Stimulated activated CD8-positive, alpha-beta memory T cell treated with anti-CD3 and anti-CD28 coated beads, Interleukin-4, amount 100 ng/mL, for 48 hours (primary cell): ENCODE data around the gene TRHDE.
"Not testable (repeated sequence)": the region's sequence is repeated elsewhere in the genome, so short reads cannot be mapped to it uniquely, and the experiment has no call there.

Experiments used
- DNase-seq: peaks from one replicate; pipeline ENCODE4 v3.0.0-alpha.2; 2020

Gene TRHDE

GRCh38 chr12:72464471-72464870, 192.3 kb downstream of the TRHDE start:
- no peak for DNase-seq

- DNase-seq: no peak
Observed at GRCh38 chr12:72465155-72465554, 193.0 kb downstream of the TRHDE start.

- DNase-seq: no peak
Observed at GRCh38 chr12:72465940-72466630, 193.9 kb downstream of the TRHDE start.

GRCh38 chr12:72467985-72468384, 195.8 kb downstream of the TRHDE start:
- no peak for DNase-seq

GRCh38 chr12:72468505-72468904, 196.3 kb downstream of the TRHDE start:
- DNase-seq: no peak

GRCh38 chr12:72471806-72472205, 199.6 kb downstream of the TRHDE start:
- no peak for DNase-seq

GRCh38 chr12:72472350-72472749, 200.2 kb downstream of the TRHDE start:
- DNase-seq: no peak

- DNase-seq: no peak
Observed at GRCh38 chr12:72476301-72476700, 204.1 kb downstream of the TRHDE start.

- DNase-seq: no peak
Observed at GRCh38 chr12:72485017-72485701, 213.0 kb downstream of the TRHDE start.

GRCh38 chr12:72491426-72491825, 219.3 kb downstream of the TRHDE start:
- DNase-seq: no peak

- DNase-seq: no peak
Observed at GRCh38 chr12:72493407-72493806, 221.2 kb downstream of the TRHDE start.

GRCh38 chr12:72498354-72498753, 226.2 kb downstream of the TRHDE start:
- no peak for DNase-seq

GRCh38 chr12:72499244-72499643, 227.1 kb downstream of the TRHDE start:
- no peak for DNase-seq

- DNase-seq: no peak
Observed at GRCh38 chr12:72502546-72502945, 230.4 kb downstream of the TRHDE start.

GRCh38 chr12:72505227-72505626, 233.1 kb downstream of the TRHDE start:
- no peak for DNase-seq

- no peak for DNase-seq
Observed at GRCh38 chr12:72509891-72510290, 237.7 kb downstream of the TRHDE start.

- DNase-seq: no peak
Observed at GRCh38 chr12:72510772-72511171, 238.6 kb downstream of the TRHDE start.

- DNase-seq: no peak
Observed at GRCh38 chr12:72511498-72511897, 239.3 kb downstream of the TRHDE start.

- no peak for DNase-seq
Observed at GRCh38 chr12:72511906-72512305, 239.7 kb downstream of the TRHDE start.

- not testable (repeated sequence) for DNase-seq
Observed at GRCh38 chr12:72520044-72520678, 248.0 kb downstream of the TRHDE start.

GRCh38 chr12:72521326-72521725, 249.2 kb downstream of the TRHDE start:
- DNase-seq: no peak

GRCh38 chr12:72522411-72522810, 250.2 kb downstream of the TRHDE start:
- no peak for DNase-seq

- no peak for DNase-seq
Observed at GRCh38 chr12:72523754-72524153, 251.6 kb downstream of the TRHDE start.
